Esophagus squamous epithelium (tissue), 5 donors: ENCODE measurements around the gene CSNK1A1. TPM values are rescaled to one million over a fixed set of nuclear protein-coding genes. Genes with fewer than 3 reads are reported as not detected.
"Not testable (repeated sequence)": the region's sequence is repeated elsewhere in the genome, so short reads cannot be mapped to it uniquely, and the experiment has no call there.

Experiments used
- DNase-seq: peaks from one replicate; lab custom pipeline; 2025; lab: John Stamatoyannopoulos, UW
- H3K27ac ChIP-seq, 4 donors: fragments of 200-600 bp; sonication (generic); one replicate each; pipeline ENCODE4 v1.5.1; 2016 to 2019; ENCODE audit warnings: mild to moderate bottlenecking in 1 of 4
- H3K27me3 ChIP-seq, 4 donors: fragments of 200-600 bp; sonication (generic); 1 replicate in 3 of 4; 2 replicates in 1 of 4; pipeline versions ENCODE4 v1.5.1 to v1.6.0; 2017 to 2021; ENCODE audit warnings: antibody characterized with exemption in 1 of 4
- H3K36me3 ChIP-seq, 3 donors: fragments of 200-600 bp; sonication (generic); one replicate each; pipeline ENCODE4 v1.5.1; 2016 to 2019
- H3K4me1 ChIP-seq, 3 donors: fragments of 200-600 bp; sonication (generic); one replicate each; pipeline ENCODE4 v1.5.1; 2017 to 2019
- H3K4me3 ChIP-seq, 4 donors: fragments of 200-600 bp; sonication (generic); 1 replicate in 3 of 4; 2 replicates in 1 of 4; pipeline ENCODE4 v1.5.1; 2016 to 2019; ENCODE audit warnings: mild to moderate bottlenecking in 2 of 4, moderate library complexity in 1 of 4
- H3K9me3 ChIP-seq, 3 donors: fragments of 200-600 bp; sonication (generic); one replicate each; pipeline ENCODE4 v1.5.1; 2016 to 2019
- CTCF ChIP-seq, 6 experiments: fragments of 450-650 bp in 4 of 6; fragments of 200-600 bp in 2 of 6; sonication (generic) in 2 of 6; IDR thresholded peaks; one replicate each; pipeline ENCODE4 v1.5.1; 2016 to 2019; ENCODE audit warnings: antibody characterized with exemption in 6 of 6, mild to moderate bottlenecking in 4 of 6, moderate library complexity in 4 of 6
- POLR2A ChIP-seq, 4 donors: fragments of 450-650 bp; IDR thresholded peaks; one replicate each; pipeline ENCODE4 v1.6.1; 2017; ENCODE audit warnings: antibody characterized with exemption in 4 of 4, mild to moderate bottlenecking in 4 of 4, moderate library complexity in 3 of 4
- whole genome bisulfite sequencing, 2 donors: methylation state at CpG; one replicate each; pipeline ENCODE4 v1.1.5; 2018; 5-methylcytosine and 5-hydroxymethylcytosine counted together
- intact Hi-C: fragments of 100-400 bp; cut with DNase I; formaldehyde crosslinking; loops from one replicate; pipeline ENCODE4 v1.15.0; 2022
- total RNA-seq, 4 donors: library from RNA; depleted of rRNA; stranded (reverse); fragments of >200 nt; gene quantifications; one replicate each; pipeline ENCODE4 v1.1.0, GENCODE V29; 2016
- donor health status: DM: yes; HTN: yes; CAD: no.

The CSNK1A1 gene
- total RNA-seq = 100 to 1,000 TPM; 223 to 388 (median 301) TPM

DNA sequence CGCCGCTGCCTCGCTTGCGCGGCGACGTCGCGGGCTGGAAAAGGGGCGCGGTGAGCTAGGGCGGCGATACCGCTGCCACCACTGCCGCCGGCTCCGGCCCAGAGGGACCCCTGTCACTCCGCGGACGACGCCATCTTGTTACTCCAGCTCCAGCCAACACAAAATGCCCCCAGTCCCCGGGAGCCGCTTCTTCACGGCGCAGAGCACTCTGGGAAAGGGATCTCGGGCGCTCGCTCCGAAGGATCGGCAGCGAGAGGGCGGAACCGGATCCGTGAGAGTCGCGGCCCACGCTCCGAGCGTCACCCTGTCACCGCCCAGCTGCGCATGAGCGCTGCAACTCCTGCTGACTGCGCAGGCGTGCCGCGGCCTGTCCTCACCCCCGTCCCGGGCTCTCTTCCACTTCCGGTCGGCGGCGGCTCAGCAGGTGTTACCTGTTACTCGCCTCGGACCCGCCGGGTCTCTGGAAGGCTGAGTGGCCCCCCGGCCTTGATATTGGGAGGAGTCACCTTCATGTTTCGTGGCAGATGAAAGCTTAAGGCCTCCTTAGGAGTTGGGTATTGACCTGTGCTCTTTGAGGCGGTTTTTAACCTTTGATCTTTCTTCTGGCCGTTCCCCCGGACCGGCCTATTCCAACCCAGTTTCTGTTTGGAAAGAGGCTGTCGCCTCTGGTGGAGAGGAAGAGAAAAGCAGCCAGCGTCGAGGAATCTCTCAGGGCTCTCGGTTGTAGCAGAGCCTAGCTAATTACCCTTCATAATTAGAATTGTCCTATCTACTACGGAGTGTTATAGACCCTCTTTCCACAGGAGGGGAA lies at the start of gene CSNK1A1:
Gene CSNK1A1 (minus strand): TSS at position 213 of the 811 bp plus-strand sequence. CDS start 475 bp downstream, outside the sequence.
- H3K9me3 ChIP-seq = no peaks in the 10 kb centered on the region
- H3K27ac ChIP-seq = peak within 1 kb of the TSS; percentile 97 to 99 (median 99)
- intact Hi-C loops = loop anchor here (5.0 kb wide), 1 partner anchor 109 kb away; no protein-coding TSS in a partner anchor
- no peaks in the 10 kb centered on the region for H3K27me3 ChIP-seq
- WGBS, 2 donors = 0 to 1% methylated on average over 15 to 25 of the region's 67 CpGs
- peak in 3 of 4 donors; percentile 91 to 98 (median 92) for TF ChIP-seq POLR2A (IDR thresholded peaks at IDR 0.05)
- peak; percentile 40 to 93 (median 82) for TF ChIP-seq CTCF (IDR thresholded peaks at IDR 0.05)
- H3K36me3 ChIP-seq = peaks cover 0 to 19% (median 0%) of the 10 kb centered on the region in 3 donors
- H3K4me3 ChIP-seq = peak within 1 kb of the TSS; percentile 77 to 89 (median 82)
- H3K4me1 ChIP-seq = peaks cover 14 to 40% (median 28%) of the 10 kb centered on the region in 3 donors
- peak; percentile 84 for DNase-seq

- peaks cover 15 to 50% (median 31%) of the 10 kb centered on the region in 3 donors for H3K4me1 ChIP-seq
- peaks cover 0 to 59% (median 3%) of the 10 kb centered on the region in 3 donors for H3K36me3 ChIP-seq
- no peak overlapping the region for H3K27ac ChIP-seq
- H3K4me3 ChIP-seq = no peak overlapping the region
- TF ChIP-seq CTCF (IDR thresholded peaks at IDR 0.05) = no peak
- TF ChIP-seq POLR2A (IDR thresholded peaks at IDR 0.05) = no peak
- no peak for DNase-seq
- no peaks in the 10 kb centered on the region for H3K27me3 ChIP-seq
- intact Hi-C loops = no loop called here
- no peaks in the 10 kb centered on the region for H3K9me3 ChIP-seq
- WGBS, 2 donors = 79 to 100% methylated on average over 1 to 2 of the region's 3 CpGs
Measured at GRCh38 chr5:149600932-149601331, 49.7 kb upstream of the CSNK1A1 start.

DNA sequence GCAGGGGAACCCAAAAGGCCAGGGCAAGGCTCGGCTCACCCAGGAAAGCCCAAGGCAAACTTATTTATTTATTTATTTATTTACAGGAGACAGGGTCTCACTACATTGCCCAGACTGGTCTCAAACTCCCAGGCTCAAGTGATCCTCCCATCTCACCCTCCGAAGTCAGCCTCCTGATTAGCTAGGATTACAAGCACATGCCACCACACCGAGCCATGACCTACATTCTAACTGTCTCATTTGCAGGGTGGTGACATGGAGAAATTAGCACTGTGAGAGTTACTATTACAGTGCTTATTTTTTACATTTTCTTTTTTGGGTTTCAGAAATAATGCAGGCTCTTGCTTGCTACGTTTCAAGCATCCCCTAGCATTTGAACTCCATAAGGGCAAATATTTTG lies 48.1 kb upstream of the CSNK1A1 start:
- H3K27me3 ChIP-seq = no peaks in the 10 kb centered on the region

DNA sequence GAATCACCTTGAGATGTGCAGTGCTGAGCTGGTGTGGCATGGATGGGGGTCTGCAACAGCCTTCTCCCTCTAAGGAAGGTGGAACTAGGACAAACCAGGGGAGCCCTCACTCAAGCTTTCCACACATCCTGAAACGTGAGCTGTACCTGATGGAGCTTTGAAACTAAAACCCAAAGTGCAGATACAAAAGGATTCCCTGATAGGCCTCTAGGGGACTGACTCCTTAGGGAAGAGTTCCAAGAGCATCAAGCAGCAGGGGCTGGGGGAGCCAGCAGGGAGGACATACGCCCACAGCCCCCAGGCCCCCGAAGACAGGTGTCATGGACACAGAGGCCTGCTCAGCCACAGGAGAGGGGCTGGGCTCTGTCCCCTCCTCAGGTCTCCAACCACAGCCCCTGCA lies 47.7 kb upstream of the CSNK1A1 start:
- Histone ChIP-seq H3K27me3 (no peaks in the 10 kb centered on the region), H3K36me3 (peaks cover 0 to 54% (median 3%) of the 10 kb centered on the region in 3 donors), H3K4me1 (peaks cover 8 to 51% (median 24%) of the 10 kb centered on the region in 3 donors), H3K9me3 (no peaks in the 10 kb centered on the region), H3K4me3 (no peak overlapping the region), H3K27ac (no peak overlapping the region)
- no peak for TF ChIP-seq POLR2A (IDR thresholded peaks at IDR 0.05)
- TF ChIP-seq CTCF (IDR thresholded peaks at IDR 0.05) = peak in 1 of 6 experiments; percentile 13
- DNase-seq = no peak
- intact Hi-C loops = no loop called here
- WGBS, 2 donors = 80 to 100% methylated on average over 1 to 3 of the region's 3 CpGs

More for the DNA sequence above, 48.1 kb upstream of the CSNK1A1 start:
- no peak for DNase-seq
- WGBS, 2 donors = 90 to 95% methylated on average over 4 of the region's 4 CpGs
- intact Hi-C loops = no loop called here
- no peak overlapping the region for H3K4me3 ChIP-seq
- TF ChIP-seq CTCF (IDR thresholded peaks at IDR 0.05) = no peak
- no peak for TF ChIP-seq POLR2A (IDR thresholded peaks at IDR 0.05)
- peaks cover 8 to 51% (median 25%) of the 10 kb centered on the region in 3 donors for H3K4me1 ChIP-seq
- H3K9me3 ChIP-seq = no peaks in the 10 kb centered on the region
- no peak overlapping the region for H3K27ac ChIP-seq
- H3K36me3 ChIP-seq = peaks cover 0 to 58% (median 3%) of the 10 kb centered on the region in 3 donors

DNA sequence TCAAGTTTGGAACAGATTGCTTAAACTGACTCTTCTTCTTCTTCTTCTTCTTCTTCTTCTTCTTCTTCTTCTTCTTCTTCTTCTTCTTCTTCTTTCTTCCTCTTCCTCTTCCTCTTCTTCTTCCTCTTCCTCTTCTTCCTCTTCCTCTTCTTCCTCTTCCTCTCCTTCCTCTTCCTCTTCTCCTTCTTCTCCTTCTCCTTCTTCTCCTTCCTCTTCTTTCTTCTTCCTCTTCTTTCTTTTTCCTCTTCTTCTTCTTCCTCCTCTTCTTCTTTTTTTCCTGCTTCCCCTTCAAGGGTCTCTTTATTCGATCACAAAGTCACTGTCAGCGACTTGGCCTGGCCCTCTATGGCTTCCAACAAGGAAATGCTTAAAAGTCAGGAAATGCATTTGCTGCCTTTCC lies 47.0 kb upstream of the CSNK1A1 start:
- 87 to 100% methylated on average over 2 of the region's 2 CpGs for WGBS, 2 donors
- H3K36me3 ChIP-seq = peaks cover 0 to 48% (median 3%) of the 10 kb centered on the region in 3 donors
- H3K27ac ChIP-seq = peak overlapping the region in 3 of 4 donors; percentile 43 to 88 (median 56)

More for the DNA sequence above, 47.0 kb upstream of the CSNK1A1 start:
- H3K27me3 ChIP-seq, intact Hi-C loops, H3K4me3 ChIP-seq, H3K9me3 ChIP-seq, DNase-seq: not testable (repeated sequence)
- peaks cover 8 to 46% (median 17%) of the 10 kb centered on the region in 3 donors for H3K4me1 ChIP-seq
